Astrocyte (in vitro differentiated cells and primary cell): ENCODE measurements around the gene AP5S1.

ENCODE experiments used
- EZH2 ChIP-seq: IDR thresholded peaks from 2 replicates; pipeline ENCODE4 v1.6.1; 2012; ENCODE audit warnings: mild to moderate bottlenecking, low read length, inconsistent platforms; ENCODE audit not compliant: insufficient read depth
- TF ChIP-seq, protein P1 (sequence below): IDR thresholded peaks from 2 replicates; pipeline ENCODE4 v1.5.1; 2011; ENCODE audit warnings: low read depth, mild to moderate bottlenecking, inconsistent platforms, low read length, moderate library complexity; ENCODE audit not compliant: insufficient read depth

GRCh38 chr20:3823881-3824280, 3.5 kb downstream of the AP5S1 start:
- TF ChIP-seq, protein P1, sequence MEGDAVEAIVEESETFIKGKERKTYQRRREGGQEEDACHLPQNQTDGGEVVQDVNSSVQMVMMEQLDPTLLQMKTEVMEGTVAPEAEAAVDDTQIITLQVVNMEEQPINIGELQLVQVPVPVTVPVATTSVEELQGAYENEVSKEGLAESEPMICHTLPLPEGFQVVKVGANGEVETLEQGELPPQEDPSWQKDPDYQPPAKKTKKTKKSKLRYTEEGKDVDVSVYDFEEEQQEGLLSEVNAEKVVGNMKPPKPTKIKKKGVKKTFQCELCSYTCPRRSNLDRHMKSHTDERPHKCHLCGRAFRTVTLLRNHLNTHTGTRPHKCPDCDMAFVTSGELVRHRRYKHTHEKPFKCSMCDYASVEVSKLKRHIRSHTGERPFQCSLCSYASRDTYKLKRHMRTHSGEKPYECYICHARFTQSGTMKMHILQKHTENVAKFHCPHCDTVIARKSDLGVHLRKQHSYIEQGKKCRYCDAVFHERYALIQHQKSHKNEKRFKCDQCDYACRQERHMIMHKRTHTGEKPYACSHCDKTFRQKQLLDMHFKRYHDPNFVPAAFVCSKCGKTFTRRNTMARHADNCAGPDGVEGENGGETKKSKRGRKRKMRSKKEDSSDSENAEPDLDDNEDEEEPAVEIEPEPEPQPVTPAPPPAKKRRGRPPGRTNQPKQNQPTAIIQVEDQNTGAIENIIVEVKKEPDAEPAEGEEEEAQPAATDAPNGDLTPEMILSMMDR = no peak
- no peak for TF ChIP-seq EZH2
